ENCODE measurements around the gene ZCCHC7.

The ZCCHC7 gene

DNA sequence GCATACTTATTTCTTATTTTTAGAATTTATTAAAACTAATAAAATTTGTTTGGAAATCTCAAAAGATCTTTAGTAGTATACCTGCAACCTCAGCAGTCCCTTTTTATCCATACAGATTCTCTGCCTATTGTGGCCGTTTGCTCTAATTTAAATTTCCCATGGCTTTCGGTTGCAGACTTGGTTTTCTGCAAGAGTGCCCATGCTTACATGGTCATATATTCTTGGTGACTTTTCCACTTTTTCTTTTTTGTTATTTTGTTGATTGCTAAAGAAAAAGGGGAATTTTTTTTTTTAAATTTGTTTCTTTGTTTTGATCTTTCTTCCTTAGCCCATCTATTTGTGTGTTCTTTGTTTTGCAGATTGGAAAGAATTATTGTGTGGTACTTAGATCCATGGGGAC lies 20.6 kb downstream of the ZCCHC7 start:
- CTCF ChIA-PET, result interaction anchor here (0.6 kb wide), 2 partner anchors 16 to 27 kb away, joined by 3 to 4 read pairs; no protein-coding TSS in a partner anchor
- H3K27ac ChIP-seq, result no peak overlapping the region
- no peak for DNase-seq (ENCODE audit: low spot score)
- POLR2A ChIA-PET (ENCODE audit: low non-redundant PET), result no interaction called here
- TF ChIP-seq, protein P1, sequence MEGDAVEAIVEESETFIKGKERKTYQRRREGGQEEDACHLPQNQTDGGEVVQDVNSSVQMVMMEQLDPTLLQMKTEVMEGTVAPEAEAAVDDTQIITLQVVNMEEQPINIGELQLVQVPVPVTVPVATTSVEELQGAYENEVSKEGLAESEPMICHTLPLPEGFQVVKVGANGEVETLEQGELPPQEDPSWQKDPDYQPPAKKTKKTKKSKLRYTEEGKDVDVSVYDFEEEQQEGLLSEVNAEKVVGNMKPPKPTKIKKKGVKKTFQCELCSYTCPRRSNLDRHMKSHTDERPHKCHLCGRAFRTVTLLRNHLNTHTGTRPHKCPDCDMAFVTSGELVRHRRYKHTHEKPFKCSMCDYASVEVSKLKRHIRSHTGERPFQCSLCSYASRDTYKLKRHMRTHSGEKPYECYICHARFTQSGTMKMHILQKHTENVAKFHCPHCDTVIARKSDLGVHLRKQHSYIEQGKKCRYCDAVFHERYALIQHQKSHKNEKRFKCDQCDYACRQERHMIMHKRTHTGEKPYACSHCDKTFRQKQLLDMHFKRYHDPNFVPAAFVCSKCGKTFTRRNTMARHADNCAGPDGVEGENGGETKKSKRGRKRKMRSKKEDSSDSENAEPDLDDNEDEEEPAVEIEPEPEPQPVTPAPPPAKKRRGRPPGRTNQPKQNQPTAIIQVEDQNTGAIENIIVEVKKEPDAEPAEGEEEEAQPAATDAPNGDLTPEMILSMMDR (conservative IDR thresholded peaks at IDR 0.05; ENCODE audit: low read depth), result no peak

DNA sequence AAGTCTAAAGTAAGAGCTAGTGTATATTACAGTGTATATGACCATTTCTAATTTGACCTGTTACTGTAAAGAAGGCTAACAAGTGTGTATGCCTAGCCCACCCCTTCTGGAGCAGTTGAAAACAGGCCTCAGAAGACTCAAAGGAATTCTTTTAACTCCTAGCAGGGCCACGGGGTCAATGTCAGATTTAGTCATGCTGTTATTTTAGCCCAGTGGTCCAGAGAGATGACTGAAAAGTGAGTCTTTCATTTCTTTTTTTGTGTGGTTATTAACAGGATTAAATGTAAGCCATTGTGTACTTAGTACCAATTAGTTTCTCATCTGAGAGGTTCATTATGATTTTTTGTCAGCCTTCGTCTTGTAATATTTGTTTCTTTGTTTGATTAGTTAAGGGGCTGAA lies 24.4 kb downstream of the ZCCHC7 start:
- H3K27ac ChIP-seq, result no peak overlapping the region
- no peak for DNase-seq (ENCODE audit: low spot score)
- ChIA-PET CTCF (interaction anchor here (0.5 kb wide), 1 partner anchor 8 kb away, joined by 3 read pairs; no protein-coding TSS in a partner anchor), POLR2A (ENCODE audit: low non-redundant PET) (no interaction called here)
- TF ChIP-seq, protein P1 (conservative IDR thresholded peaks at IDR 0.05; ENCODE audit: low read depth), result no peak

DNA sequence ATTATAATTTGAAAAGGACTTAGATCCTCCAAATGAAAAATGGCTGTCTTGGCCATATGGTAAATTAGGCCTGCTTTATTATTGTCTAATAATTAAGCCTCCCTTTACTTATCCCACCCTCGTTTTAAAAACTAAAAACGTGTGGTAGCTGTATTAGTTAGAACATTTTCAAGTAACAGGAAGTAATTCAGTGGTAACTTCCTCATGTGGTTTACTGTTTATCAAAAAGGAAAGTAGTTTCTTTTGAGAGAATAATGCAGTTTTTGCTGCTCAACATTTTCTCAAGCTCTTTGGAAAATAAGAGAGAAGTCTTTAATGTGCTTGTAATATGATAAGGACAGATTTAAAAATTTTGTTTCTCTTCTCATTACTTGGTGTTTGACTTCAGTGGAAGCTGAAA lies 26.0 kb downstream of the ZCCHC7 start:
- ChIA-PET POLR2A (ENCODE audit: low non-redundant PET) (no interaction called here), CTCF (interaction anchor here (0.6 kb wide), 1 partner anchor 126 kb away, joined by 4 read pairs; no protein-coding TSS in a partner anchor)
- no peak overlapping the region for H3K27ac ChIP-seq
- TF ChIP-seq, protein P1 (conservative IDR thresholded peaks at IDR 0.05; ENCODE audit: low read depth), result no peak
- DNase-seq (ENCODE audit: low spot score), result no peak

DNA sequence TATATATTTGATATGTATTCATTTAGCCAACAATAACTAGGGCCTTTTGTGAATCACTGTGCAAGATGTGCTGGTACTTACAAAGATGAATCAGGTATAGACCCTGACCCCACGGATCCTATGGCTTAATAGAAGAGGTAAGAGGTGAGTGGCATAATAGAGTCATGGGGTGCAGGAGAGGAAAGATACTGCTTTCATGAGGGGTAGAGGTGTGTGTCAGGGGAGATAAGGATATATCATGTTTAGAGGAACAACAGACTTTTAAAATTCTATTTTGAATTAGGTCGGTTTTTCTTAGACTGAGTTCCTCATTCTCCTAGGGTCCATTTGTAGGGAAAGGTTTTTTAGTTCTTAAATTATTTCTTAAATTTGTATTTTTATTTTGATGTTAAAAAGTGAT lies 27.8 kb downstream of the ZCCHC7 start:
- no peak overlapping the region for H3K27ac ChIP-seq
- TF ChIP-seq, protein P1 (conservative IDR thresholded peaks at IDR 0.05; ENCODE audit: low read depth), result no peak
- ChIA-PET CTCF (no interaction called here), POLR2A (ENCODE audit: low non-redundant PET) (no interaction called here)
- DNase-seq (ENCODE audit: low spot score), result no peak

DNA sequence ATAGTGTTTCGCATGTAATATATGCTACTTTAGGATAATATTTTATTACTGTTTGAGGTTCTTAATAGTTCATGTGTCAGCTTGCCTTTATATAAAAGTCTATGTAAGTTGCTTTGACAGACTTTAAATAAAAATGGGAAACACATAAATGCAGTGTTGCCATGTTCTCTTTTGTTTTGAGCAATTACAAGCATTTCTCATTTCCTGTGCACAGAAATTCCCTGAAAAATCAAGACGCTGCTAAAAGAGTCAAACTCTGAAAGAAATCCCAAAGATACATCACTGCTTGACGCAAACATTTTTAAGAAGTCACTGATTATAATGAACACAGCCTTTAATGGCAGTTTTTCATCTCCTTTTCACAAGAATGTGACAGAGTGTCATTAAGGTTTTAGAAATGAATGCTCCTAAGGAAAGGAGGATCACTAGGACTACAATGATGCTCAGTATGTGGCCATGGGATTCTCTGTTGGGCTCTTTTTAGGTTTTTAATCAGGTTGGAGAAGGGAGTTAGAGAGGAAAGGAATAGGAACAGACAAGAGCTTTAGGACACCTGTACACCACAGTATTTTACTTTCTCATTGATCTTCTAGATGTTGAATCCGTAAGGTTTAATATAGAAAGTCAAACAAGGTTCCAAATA lies 29.4 kb downstream of the ZCCHC7 start:
- CTCF ChIA-PET, result interaction anchor here (0.8 kb wide), 1 partner anchor 292 kb away, joined by 3 read pairs; no protein-coding TSS in a partner anchor
- DNase-seq (ENCODE audit: low spot score), result no peak
- no peak overlapping the region for H3K27ac ChIP-seq
- TF ChIP-seq, protein P1 (conservative IDR thresholded peaks at IDR 0.05; ENCODE audit: low read depth), result no peak
- POLR2A ChIA-PET (ENCODE audit: low non-redundant PET), result no interaction called here

DNA sequence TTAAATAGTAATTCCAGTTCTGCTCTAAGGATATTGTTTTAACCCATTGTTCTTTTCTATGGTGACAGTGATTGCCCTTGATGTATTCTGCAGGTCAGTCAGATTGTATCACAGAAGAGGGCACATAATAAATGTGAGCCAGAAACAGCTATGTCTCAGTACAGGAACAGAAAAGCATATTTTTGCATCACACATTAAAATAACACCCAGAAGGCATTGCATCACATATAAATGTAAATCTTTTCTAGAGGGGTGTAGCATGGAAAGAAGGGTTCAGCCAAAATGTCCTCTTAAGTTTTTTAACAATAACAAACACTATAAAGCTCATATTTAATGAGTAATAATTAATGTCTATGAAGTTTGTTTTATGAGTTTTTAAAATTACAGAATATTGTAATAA lies 30.0 kb downstream of the ZCCHC7 start:
- POLR2A ChIA-PET (ENCODE audit: low non-redundant PET), result no interaction called here
- H3K27ac ChIP-seq, result no peak overlapping the region

More for the DNA sequence above, 30.0 kb downstream of the ZCCHC7 start:
- DNase-seq (ENCODE audit: low spot score), result no peak
- CTCF ChIA-PET, result no interaction called here
- TF ChIP-seq, protein P1 (conservative IDR thresholded peaks at IDR 0.05; ENCODE audit: low read depth), result no peak
